HepG2 (cell line): ENCODE measurements around the gene ODAD4. TPM values are rescaled to one million over a fixed set of nuclear protein-coding genes. Genes with fewer than 3 reads are reported as not detected.

Source experiments
- AKAP8 ChIP-seq: sonication (generic); formaldehyde crosslinking; IDR thresholded peaks from 2 replicates; pipeline ENCODE4 v1.5.1; 2020; ENCODE audit warnings: mild to moderate bottlenecking, missing genetic modification reagents
- BCL6 ChIP-seq: IDR thresholded peaks from 2 replicates; pipeline ENCODE4 v1.6.1; 2016; ENCODE audit warnings: missing genetic modification reagents, missing compliant biosample characterization
- CEBPG ChIP-seq: IDR thresholded peaks from 2 replicates; pipeline ENCODE4 v1.6.1; 2016
- GATAD2A ChIP-seq: IDR thresholded peaks from 2 replicates; pipeline ENCODE4 v1.6.1; 2016
- GFI1 ChIP-seq: sonication (generic); formaldehyde crosslinking; IDR thresholded peaks from 2 replicates; pipeline ENCODE4 v1.5.0; 2020; ENCODE audit warnings: missing genetic modification reagents, mild to moderate bottlenecking, borderline replicate concordance
- GTF3A ChIP-seq: sonication (generic); formaldehyde crosslinking; conservative IDR thresholded peaks from 2 replicates; pipeline ENCODE4 v1.4.0; 2020; ENCODE audit warnings: mild to moderate bottlenecking, missing genetic modification reagents
- HES4 ChIP-seq: sonication (generic); formaldehyde crosslinking; IDR thresholded peaks from 2 replicates; pipeline ENCODE4 v1.9.0; 2021; ENCODE audit warnings: mild to moderate bottlenecking, missing genetic modification reagents, borderline replicate concordance
- HOXA3 ChIP-seq: sonication (generic); formaldehyde crosslinking; IDR thresholded peaks from 2 replicates; pipeline ENCODE4 v1.5.0; 2020; ENCODE audit warnings: missing genetic modification reagents
- NCOA1 ChIP-seq: sonication (generic); formaldehyde crosslinking; IDR thresholded peaks from 2 replicates; pipeline ENCODE4 v1.9.0; 2021; ENCODE audit warnings: missing genetic modification reagents
- SNRNP70 ChIP-seq: fragments of 200-400 bp; formaldehyde crosslinking; IDR thresholded peaks from 2 replicates; pipeline ENCODE4 v1.6.1; 2017; ENCODE audit warnings: mild to moderate bottlenecking, low read depth, low read length, moderate library complexity
- ZNF230 ChIP-seq: sonication (generic); formaldehyde crosslinking; IDR thresholded peaks from 2 replicates; pipeline ENCODE4 v1.4.0; 2020; ENCODE audit warnings: mild to moderate bottlenecking, missing genetic modification reagents
- ZNF501 ChIP-seq: sonication (generic); formaldehyde crosslinking; IDR thresholded peaks from 2 replicates; pipeline ENCODE4 v1.5.1; 2020; ENCODE audit warnings: mild to moderate bottlenecking, moderate library complexity, missing genetic modification reagents
- ZNF619 ChIP-seq: sonication (generic); formaldehyde crosslinking; IDR thresholded peaks from 2 replicates; pipeline ENCODE4 v1.4.0; 2020; ENCODE audit warnings: mild to moderate bottlenecking, missing genetic modification reagents
- polyA plus RNA-seq, 8 experiments: library from polyadenylated mRNA; depleted of rRNA in 3 of 8; stranded (reverse) in 7 of 8; unstranded in 1 of 8; fragments of >200 nt; fragmentation: Illumina TruSeq in 4 of 8; extraction: Trizol in 4 of 8; gene quantifications; 2 replicates each; pipeline versions ENCODE4 v1.2.1 to v1.2.3, GENCODE V29; 2011 to 2016; ENCODE audit warnings: low read depth in 4 of 8, missing spikeins in 1 of 8, mixed read lengths in 1 of 8; ENCODE audit not compliant: insufficient read depth in 1 of 8
- total RNA-seq, 5 experiments: library from RNA; depleted of rRNA; stranded (reverse); fragments of >200 nt; fragmentation: Illumina TruSeq; extraction: Trizol; gene quantifications; 2 replicates each; pipeline ENCODE4 v1.2.3, GENCODE V29; 2016; ENCODE audit warnings: low read depth in 1 of 5
- TF ChIP-seq, protein P1 (sequence below): sonication (generic); formaldehyde crosslinking; IDR thresholded peaks from 2 replicates; pipeline ENCODE4 v1.5.0; 2020; ENCODE audit warnings: mild to moderate bottlenecking, missing genetic modification reagents, borderline replicate concordance
- TF ChIP-seq, protein P2 (sequence below): sonication (generic); formaldehyde crosslinking; IDR thresholded peaks from 2 replicates; pipeline ENCODE4 v1.4.0; 2020; ENCODE audit warnings: missing genetic modification reagents
- TF ChIP-seq, protein P3 (sequence below): sonication (generic); formaldehyde crosslinking; IDR thresholded peaks from 2 replicates; pipeline ENCODE4 v1.4.0; 2020; ENCODE audit warnings: missing genetic modification reagents
- TF ChIP-seq, protein P4 (sequence below): sonication (generic); formaldehyde crosslinking; IDR thresholded peaks from 2 replicates; pipeline ENCODE4 v1.8.0; 2023; ENCODE audit warnings: mild to moderate bottlenecking, missing genetic modification reagents
- TF ChIP-seq, protein P5 (sequence below): sonication (generic); formaldehyde crosslinking; IDR thresholded peaks from 2 replicates; pipeline ENCODE4 v1.5.0; 2020; ENCODE audit warnings: missing genetic modification reagents

ODAD4 gene
- total and polyA plus RNA-seq, 2 of the 13 experiments (the other 11 are each of a cell fraction or from before 2014, with no cell fraction given) = 0.48 to 0.53 TPM

DNA sequence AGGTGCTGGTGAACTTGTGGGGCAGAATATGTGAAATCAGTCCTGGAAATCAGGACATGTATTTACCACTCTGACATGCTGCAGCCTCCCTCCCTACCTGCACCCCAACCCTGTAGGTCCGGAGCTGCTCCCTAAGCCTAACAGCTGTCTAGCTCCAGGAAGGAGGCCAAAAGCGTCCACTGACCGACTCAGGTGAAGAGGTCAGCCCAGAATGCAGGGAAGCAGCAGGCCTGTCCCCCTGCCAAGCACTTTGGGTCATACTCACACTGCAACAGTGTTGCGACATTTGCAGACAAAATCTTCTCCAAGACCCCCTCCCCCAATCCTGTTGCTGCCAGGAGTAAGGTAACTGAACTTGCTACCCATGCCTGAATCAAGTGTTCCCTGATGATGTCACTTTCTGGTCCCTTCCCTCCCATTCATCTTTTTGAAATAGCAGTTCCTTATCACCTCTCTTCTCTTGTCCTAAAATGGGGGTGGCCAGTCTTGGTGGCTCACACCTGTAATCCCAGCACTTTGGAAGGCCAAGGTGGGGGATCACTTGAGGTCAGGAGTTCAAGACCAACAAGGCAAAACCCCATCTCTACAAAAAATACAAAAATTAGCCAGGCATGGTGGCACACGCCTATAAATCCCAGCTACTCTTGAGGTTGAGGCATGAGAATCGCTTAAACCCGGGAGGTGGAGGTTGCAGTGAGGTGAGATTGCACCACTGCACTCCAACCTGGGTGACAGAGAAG is 10.4 kb upstream of the ODAD4 start (continued):
- TF ChIP-seq, protein P1, sequence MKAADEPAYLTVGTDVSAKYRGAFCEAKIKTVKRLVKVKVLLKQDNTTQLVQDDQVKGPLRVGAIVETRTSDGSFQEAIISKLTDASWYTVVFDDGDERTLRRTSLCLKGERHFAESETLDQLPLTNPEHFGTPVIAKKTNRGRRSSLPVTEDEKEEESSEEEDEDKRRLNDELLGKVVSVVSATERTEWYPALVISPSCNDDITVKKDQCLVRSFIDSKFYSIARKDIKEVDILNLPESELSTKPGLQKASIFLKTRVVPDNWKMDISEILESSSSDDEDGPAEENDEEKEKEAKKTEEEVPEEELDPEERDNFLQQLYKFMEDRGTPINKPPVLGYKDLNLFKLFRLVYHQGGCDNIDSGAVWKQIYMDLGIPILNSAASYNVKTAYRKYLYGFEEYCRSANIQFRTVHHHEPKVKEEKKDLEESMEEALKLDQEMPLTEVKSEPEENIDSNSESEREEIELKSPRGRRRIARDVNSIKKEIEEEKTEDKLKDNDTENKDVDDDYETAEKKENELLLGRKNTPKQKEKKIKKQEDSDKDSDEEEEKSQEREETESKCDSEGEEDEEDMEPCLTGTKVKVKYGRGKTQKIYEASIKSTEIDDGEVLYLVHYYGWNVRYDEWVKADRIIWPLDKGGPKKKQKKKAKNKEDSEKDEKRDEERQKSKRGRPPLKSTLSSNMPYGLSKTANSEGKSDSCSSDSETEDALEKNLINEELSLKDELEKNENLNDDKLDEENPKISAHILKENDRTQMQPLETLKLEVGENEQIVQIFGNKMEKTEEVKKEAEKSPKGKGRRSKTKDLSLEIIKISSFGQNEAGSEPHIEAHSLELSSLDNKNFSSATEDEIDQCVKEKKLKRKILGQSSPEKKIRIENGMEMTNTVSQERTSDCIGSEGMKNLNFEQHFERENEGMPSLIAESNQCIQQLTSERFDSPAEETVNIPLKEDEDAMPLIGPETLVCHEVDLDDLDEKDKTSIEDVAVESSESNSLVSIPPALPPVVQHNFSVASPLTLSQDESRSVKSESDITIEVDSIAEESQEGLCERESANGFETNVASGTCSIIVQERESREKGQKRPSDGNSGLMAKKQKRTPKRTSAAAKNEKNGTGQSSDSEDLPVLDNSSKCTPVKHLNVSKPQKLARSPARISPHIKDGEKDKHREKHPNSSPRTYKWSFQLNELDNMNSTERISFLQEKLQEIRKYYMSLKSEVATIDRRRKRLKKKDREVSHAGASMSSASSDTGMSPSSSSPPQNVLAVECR = 0 out of 2 replicates have a peak, but pooled peaks have one; percentile 5
- TF ChIP-seq, protein P2, sequence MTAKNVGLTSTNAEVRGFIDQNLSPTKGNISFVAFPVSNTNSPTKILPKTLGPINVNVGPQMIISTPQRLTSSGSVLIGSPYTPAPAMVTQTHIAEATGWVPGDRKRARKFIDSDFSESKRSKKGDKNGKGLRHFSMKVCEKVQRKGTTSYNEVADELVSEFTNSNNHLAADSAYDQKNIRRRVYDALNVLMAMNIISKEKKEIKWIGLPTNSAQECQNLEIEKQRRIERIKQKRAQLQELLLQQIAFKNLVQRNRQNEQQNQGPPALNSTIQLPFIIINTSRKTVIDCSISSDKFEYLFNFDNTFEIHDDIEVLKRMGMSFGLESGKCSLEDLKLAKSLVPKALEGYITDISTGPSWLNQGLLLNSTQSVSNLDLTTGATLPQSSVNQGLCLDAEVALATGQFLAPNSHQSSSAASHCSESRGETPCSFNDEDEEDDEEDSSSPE = no peak
- TF ChIP-seq ZNF501 (no peak), CEBPG (peak; percentile 83), HOXA3 (CRISPR knock-in tag) (0 out of 2 replicates have a peak, but pooled peaks have one; percentile 23), AKAP8 (CRISPR knock-in tag) (no peak), GTF3A (0 out of 2 replicates have a peak, but pooled peaks have one; percentile 3), BCL6 (CRISPR knock-in tag) (0 out of 2 replicates have a peak, but pooled peaks have one; percentile 8), GATAD2A (CRISPR knock-in tag) (no peak), ZNF619 (CRISPR knock-in tag) (no peak; the same call in 1 of the 2 replicates), NCOA1 (CRISPR knock-in tag) (peak; percentile 89; the same call in 1 of the 2 replicates), HES4 (peak; percentile 71; the same call in 1 of the 2 replicates), GFI1 (CRISPR knock-in tag) (no peak), SNRNP70 (no peak), ZNF230 (CRISPR knock-in tag) (no peak)
- TF ChIP-seq, protein P3, sequence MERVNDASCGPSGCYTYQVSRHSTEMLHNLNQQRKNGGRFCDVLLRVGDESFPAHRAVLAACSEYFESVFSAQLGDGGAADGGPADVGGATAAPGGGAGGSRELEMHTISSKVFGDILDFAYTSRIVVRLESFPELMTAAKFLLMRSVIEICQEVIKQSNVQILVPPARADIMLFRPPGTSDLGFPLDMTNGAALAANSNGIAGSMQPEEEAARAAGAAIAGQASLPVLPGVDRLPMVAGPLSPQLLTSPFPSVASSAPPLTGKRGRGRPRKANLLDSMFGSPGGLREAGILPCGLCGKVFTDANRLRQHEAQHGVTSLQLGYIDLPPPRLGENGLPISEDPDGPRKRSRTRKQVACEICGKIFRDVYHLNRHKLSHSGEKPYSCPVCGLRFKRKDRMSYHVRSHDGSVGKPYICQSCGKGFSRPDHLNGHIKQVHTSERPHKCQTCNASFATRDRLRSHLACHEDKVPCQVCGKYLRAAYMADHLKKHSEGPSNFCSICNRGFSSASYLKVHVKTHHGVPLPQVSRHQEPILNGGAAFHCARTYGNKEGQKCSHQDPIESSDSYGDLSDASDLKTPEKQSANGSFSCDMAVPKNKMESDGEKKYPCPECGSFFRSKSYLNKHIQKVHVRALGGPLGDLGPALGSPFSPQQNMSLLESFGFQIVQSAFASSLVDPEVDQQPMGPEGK (CRISPR knock-in tag) = 0 out of 2 replicates have a peak, but pooled peaks have one; percentile 12
- TF ChIP-seq, protein P4, sequence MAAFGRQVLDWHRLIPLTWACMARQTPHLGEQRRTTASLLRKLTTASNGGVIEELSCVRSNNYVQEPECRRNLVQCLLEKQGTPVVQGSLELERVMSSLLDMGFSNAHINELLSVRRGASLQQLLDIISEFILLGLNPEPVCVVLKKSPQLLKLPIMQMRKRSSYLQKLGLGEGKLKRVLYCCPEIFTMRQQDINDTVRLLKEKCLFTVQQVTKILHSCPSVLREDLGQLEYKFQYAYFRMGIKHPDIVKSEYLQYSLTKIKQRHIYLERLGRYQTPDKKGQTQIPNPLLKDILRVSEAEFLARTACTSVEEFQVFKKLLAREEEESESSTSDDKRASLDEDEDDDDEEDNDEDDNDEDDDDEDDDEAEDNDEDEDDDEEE (CRISPR knock-in tag) = peak; percentile 57; the same call in 1 of the 2 replicates
- TF ChIP-seq, protein P5, sequence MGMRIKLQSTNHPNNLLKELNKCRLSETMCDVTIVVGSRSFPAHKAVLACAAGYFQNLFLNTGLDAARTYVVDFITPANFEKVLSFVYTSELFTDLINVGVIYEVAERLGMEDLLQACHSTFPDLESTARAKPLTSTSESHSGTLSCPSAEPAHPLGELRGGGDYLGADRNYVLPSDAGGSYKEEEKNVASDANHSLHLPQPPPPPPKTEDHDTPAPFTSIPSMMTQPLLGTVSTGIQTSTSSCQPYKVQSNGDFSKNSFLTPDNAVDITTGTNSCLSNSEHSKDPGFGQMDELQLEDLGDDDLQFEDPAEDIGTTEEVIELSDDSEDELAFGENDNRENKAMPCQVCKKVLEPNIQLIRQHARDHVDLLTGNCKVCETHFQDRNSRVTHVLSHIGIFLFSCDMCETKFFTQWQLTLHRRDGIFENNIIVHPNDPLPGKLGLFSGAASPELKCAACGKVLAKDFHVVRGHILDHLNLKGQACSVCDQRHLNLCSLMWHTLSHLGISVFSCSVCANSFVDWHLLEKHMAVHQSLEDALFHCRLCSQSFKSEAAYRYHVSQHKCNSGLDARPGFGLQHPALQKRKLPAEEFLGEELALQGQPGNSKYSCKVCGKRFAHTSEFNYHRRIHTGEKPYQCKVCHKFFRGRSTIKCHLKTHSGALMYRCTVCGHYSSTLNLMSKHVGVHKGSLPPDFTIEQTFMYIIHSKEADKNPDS (CRISPR knock-in tag) = peak; percentile 52; the same call in 1 of the 2 replicates
